ENCODE data around the gene NDUFV3. TPM values are rescaled to one million over a fixed set of nuclear protein-coding genes. Genes with fewer than 3 reads are reported as not detected.

NDUFV3 gene
- total RNA-seq = 53.9 and 55.2 TPM in 2 replicates

GRCh38 chr21:42892931-42893755, at the start of gene NDUFV3:
Gene NDUFV3, plus strand, starts transcription at chr21:42893309. Its CDS starts 25 bp downstream, at chr21:42893334.

GRCh38 chr21:42878993-42879787, 13.9 kb upstream of the NDUFV3 start, which contains the start of gene WDR4:
Gene WDR4, minus strand, starts transcription at chr21:42879539. Its CDS starts 44 bp downstream, at chr21:42879495.

GRCh38 chr21:42925114-42925926, 32.2 kb downstream of the NDUFV3 start, which contains the start of gene ERVH48-1:
Gene ERVH48-1, minus strand, starts transcription at chr21:42925630. Its CDS starts 6,624 bp downstream, at chr21:42919006.

Other genes starting within 250 kb of the NDUFV3 start
- gene PDE9A, start 239.7 kb upstream of the NDUFV3 start, total RNA-seq = 0.16 and 3.2 TPM in 2 replicates
- 6.0 and 12.1 TPM in 2 replicates for gene WDR4, start 13.8 kb upstream of the NDUFV3 start, total RNA-seq
- not detected in 2 replicates for gene ERVH48-1, start 32.3 kb downstream of the NDUFV3 start, total RNA-seq
- 6.7 and 9.6 TPM in 2 replicates for gene PKNOX1, start 81.3 kb downstream of the NDUFV3 start, total RNA-seq
- gene CBS, start 182.5 kb downstream of the NDUFV3 start, total RNA-seq = 36.9 and 47.5 TPM in 2 replicates
- gene U2AF1, start 214.3 kb downstream of the NDUFV3 start, total RNA-seq = 11.5 and 21.5 TPM in 2 replicates

All from cardiac atrium fibroblast (primary cell).